HuH-7.5 (cell line): ENCODE measurements around the gene SKI.

Source experiments
- DNase-seq: peaks from one replicate; pipeline ENCODE4 v3.0.0; 2011; ENCODE audit warnings: low spot score

The SKI gene

DNA sequence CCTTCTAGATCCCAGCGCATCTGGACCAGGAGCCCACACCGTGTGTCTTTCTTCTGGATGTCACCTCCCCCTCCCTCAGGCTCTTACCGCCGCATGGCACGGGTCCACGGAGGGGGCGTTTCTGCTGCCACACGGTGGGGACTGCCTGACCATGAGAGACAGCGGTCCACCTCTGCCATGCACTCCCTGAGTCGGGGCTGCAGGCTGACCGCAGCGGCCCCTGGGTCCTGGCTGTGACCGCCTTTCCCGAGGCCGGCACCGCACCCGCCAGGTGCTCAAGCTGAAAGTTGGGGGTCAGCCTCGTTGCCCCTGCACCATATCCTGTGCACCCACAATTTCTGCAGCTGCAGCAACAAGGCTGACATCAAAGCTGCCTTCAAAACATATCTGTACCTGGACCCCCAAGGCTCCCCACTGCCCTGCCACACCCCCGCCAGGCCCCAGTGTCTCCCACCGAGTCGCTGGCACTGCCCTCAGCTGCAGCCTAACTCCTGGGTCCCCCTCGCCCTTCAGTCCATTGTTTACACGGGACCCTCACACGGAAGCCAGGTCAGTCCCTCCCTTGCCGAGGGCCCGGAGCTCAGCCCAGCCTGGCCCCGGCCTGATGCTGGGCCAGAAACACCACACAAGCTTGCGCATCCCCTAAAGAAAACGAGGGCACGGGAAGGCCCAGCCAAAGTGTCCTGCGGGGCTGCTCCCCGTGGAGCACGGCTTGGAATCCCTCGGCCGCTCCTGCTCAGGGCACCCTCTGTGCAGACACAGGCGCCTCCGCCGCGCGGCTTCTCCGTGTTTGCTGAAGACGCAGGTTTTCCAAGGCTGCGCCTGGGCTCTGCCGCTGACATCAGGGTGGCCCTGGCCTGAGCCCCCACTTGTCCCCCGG, 111.3 kb downstream of the SKI start:
- no peak for DNase-seq

DNA sequence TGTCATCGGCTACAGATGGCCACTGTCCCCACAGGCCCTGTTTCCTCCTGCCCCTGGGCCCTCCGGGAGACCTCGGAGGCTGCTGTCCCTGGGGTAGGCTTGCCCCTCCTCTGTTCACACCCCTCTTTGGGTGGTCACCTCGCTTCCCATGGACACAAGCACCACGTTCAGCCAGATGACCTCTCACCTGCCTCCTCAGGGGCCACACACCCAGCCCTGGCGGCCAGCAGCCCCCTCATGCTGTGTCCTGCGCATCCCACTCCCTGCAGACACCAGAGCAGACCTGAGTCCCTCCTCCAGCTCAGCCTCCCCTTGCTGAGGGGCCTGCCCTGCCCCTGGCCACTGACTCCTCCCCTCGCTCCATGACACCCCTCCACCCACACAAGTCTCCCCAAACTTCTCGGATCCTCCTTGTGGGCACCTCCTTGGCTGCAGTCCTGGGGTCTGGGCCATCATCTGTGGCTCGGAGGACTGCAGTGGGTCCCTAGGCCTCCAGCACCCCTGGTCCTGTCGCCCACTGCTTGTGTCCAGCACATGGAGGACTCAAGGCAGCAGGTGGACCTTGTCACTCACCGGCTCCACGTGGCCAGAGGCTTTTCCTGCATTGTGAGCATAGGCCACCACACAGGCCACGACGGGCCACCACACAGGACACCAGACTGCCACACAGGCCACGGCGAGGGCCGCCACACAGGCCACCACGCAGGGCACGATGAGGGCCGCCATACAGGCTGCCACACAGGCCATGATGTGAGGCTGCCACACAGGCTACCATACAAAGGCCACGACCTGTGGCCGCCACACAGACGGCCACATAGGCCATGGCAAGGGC, 112.2 kb downstream of the SKI start:
- DNase-seq = no peak

DNA sequence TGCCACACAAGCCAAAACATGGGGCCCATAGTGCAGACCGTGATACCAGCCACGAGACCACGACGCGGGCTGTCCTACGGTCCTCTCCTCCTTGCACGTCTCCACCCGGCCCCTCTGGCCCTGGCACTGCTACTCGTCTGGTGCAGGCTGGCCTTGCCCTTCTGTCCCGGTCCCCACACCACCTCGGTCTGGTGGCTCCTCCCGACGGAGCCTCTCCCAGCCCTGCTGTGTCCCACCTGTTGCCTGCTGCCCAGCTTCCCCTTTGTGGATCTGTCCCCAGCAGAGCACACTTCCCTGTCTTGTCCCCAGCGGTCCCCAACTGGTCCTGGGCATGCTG, 112.8 kb downstream of the SKI start:
- DNase-seq = no peak

DNA sequence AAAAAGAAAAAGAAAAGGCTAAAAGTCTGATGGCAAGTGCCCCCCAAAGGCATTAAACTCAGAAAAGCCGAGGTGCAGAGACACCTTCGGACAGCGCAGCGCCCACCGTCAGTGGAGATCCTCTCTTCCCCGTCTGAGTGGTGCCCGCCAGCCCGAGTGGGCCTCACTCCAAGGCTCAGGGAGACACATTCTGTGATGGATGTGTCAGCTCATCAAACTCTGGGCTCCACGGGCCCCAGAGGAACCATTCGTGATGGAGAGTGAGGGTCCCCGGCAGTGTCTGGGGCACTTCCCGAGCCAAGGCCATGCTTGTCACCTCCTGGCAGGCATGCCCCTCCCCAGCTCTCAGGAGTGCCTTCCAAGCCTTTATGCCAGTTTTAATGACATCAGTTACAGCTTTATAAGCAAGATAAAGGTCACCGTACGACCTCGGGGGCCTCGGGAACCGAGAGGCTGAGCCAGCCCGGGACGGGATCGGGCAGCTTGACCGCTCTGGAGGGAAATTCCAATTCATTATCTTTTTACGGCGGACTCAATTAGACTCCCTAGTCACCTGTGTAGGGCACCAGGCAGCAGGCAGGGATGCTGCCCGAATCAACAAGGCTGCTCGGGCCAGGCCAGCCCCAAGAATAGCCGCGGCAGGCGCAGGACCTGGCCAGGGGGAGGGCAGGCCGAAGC, 113.7 kb downstream of the SKI start:
- DNase-seq = no peak

DNA sequence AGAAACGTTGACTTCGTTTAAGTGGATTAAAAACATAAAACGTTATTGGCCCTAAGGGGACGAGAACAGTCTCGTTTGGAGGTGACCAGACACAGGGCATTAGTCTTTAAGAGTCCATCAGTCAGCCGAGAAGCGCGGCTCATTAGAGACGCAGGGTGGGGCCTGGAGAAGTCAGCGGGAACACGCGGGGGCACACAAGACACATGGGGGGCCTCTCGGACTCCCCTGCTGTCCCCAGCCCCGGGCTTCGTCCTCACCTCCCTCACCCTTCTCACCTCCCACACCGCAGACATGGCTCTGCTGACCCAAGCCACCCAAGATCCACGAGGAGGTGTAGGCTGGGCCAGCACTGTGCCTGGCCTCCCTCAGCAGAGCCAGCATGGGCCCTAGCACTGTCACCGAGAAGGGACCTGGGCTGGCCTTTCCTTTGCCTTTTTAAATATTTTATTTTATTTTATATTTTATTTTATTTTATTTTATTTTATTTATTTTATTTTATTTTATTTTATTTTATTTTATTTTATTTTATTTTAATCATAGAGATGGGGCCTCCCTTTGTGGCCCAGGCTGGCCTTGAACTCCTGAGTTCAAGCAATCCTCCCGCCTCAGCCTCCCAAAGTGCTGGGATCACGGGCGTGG, 114.4 kb downstream of the SKI start:
- no peak for DNase-seq

DNA sequence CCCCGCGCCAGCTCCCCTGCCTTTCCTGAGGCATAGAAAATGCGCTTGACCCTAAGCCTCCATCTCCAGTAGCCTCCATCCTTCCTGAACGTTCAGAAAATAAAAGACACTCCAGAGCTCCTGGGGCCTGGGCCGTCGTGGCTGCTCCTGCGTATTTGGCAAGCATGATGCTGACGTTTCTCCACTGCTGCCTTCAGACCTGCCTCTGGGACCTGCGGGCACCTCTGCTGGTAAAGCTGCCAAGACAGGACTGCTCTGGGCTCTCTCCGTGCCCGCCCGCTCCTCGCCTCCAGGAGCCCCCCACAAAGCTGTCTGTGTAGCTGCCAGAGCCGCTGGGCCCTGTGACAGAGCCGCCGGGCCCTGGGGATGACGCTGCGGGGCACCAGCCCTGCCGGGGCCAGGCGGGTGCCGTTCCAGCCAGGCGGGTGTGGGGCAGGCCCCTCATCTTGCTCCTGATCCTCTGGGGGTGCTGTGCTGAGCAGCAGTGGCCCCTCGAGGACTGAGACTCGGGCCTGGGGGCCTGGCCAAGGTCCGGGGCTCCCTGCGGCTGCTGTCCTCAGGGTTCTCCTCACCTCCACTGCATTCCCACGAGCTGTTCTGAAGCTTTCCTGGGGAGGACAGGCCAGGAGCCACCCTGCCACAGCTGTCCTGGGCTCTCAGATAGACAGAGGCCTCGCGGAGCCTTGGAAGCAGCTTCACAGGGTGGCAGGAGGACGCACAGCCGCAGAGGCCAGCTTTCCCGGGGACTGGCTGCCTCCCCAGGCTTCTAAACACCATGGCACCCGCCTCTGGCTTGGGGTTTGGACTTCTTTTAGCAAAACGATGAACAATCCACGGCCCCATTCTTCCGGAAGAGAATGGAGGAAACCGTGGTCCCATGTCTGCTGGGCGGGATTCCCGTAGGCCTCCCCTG, 115.2 kb downstream of the SKI start:
- DNase-seq = no peak

DNA sequence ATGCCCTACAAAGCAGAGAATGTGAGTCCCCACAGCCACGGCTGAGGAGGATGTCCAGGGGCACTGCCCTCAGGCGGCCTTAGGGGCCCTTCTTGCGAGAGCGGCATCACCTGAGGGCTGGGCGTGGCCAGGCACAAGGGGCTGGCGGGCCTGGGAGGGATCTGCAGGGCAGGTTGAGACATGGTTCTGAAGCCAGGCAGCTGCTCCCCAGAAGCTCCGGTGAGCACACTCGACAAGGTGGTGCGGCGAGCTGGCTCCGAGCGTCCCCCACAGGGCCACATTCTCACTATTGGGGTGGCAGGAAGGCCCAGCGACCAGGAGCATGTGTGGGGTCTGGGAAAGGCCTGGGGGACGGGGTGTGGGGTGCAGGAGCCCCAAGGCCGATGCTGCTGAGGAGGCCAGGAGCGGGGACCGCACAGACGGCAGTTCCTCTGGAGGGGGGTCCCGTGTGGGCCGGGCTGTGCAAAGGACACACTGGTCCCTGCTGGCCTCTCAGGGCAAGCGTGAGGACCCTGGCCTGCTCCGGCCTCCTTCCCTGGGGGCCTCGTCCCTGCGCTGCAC, 116.1 kb downstream of the SKI start:
- no peak for DNase-seq

DNA sequence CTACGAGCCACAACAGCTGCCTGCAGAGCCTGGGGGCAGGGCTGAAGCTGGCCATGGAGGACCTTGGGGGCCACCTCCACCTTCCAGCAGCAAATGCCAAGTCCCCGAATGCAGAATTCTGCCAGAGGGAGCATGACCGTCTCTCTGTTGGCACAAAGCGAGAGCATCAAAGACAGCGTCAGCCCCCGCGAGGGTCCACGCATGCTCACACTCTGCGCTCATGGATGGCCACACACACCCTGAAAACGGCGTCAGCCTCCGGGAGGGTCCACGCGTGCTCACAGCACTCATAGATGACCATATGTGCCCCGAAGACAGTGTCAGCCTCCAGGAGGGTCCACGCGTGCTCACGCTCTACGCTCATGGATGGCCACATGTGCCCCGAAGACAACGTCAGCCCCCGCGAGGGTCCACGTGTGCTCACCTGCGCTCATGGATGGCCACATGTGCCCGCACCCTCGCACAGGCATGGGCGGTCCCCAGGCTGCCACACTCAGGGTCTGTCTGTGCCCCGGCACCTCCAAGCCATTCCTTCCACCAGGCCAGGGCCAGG, 116.7 kb downstream of the SKI start:
- DNase-seq = no peak

DNA sequence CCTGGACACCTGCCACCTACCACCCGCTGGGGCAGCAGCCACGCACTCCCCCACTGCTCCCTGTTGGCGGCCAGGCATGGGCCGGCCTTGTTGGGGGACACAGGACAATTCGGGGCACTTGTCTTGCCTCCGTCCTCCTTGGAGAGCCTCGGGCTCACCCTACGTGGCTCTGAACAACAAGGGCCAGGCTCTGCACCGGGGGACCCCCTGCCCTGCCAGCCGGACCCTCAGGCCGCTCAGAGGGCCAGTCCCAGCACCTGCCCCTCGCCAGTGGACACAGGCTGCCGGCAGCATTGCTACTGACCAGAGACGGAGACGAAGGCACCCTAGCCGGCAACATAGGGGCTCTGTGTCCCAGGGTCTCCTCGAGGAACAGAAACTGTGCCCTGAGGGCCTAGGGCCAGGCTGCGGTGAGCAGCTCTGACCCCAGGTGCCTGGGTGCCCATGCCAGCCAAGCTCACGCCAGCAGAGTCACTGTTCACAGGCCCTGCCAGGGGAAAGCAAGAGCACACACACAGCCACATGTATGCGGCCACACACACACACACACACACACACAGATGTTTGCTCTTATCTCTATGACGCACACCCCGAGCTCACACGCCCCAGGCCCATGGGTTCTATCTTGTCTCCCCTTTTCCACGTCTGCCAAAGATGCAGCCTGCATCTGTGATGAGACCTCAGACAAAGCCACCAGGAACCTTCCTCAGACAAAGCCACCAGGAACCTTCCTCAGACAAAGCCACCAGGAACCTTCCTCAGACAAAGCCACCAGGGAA, 117.4 kb downstream of the SKI start:
- no peak for DNase-seq

DNA sequence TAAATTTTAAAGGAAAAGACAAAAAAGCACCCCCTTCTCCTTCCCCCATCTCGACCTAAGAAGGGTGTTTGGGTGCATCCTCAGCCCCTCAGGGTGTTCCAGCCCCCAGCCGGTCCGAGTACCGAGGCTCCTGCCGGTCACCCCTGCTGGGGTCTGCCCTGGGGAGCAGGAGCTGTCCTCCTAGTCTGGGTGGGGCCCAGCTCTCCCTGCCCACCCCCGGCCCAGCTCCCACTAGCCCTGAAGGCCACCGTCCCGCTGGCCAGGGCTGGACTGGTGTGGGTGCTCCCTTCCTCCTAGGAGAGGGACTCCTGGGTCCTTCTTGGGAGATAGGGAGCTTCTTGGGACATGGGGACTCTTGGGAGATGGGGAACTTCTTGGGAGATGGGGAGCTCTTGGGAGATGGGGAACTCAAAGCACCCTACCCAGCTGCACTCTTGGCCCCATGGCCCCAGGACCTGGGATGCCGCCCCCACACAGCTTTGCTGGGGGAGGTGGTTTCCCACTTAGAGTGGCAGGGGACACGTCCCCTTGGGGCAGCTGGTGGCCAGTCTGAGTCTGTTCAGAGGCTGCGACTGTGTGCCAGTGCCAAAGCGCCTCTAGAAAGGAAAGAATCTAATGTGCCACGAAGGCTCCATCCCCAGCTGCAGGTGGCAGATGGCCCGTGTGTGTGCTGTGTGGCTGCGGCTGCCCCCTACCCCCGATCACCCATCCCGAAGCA, 118.7 kb downstream of the SKI start:
- no peak for DNase-seq

DNA sequence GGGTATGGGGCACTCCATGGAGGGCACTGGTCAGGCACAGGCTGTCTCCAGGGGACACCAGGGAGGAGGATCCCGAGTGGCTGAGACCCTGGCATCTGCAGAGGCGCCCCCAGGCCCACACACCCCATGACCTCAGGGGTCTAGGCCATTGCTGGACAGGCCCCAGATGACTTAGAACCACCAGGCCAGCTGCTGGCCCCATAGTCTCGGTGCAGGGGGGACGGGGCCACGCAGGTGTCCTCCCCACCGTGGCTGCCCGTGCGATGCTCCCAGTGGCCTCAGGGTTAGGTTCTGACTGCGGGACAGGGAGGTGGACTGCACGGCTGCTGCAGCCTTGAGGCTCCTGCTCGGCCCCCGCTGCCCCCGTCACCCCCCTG, 119.3 kb downstream of the SKI start:
- DNase-seq = no peak

DNA sequence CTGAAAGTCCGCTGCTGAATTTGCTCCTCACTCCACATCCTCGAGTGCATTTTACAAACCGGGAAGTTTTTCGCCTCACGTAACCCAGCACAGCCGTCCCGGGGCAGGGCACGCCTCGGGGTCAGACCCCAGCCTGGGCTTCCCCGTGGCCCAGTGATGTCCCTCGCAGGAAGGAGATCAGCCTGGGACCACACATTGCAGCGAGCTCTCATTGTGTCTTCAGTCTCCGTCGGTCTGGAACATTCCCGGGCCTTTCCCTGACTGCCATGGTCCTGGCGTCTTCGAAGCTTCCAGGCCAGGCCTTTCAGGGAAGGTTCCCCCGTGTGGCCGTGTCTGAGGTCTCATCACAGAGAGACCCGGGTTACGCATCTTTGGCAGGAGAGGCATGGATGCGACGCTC, 119.8 kb downstream of the SKI start:
- no peak for DNase-seq

DNA sequence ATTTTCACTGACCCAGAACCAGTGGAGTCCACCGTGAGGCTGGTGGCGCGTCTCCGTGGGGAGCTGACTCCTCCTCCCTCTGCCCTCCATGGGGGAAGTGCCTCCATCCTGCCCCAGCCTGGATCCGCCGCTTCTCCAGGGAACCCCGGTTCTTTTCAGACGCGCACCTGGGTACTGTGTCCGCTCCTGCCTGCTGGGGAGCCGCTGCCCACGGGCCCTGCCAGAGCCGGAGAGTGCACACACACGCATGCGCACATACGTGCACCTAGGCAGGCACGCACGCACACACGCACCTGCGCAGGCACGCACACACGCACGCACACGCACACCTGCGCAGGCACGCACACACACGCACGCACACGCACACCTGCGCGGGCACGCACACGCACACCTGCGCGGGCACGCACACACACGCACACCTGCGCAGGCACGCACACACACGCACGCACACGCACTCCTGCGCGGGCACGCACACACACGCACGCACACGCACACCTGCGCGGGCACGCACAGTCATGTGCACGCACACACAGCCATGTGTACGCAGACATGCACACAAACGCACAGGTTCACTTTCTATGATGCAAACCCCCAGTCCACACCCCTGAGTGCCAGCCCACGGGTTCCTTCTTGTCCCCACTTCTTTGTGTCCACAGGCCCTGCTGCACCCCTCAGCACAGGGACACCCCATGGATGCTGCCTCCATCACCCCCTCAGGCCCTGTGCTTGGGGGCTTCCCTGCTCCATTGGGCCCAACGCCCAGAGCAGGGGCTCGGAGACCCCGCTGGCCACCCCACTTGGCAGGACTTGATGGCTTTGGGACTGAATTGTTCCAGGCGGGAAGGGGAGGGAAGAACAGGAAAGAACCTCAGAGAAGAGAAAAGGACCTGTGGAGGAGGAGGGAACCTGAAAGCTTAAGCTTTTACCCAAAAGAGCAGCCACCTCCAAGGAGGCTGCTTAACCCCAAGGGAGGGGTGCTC, 120.5 kb downstream of the SKI start:
- no peak for DNase-seq

DNA sequence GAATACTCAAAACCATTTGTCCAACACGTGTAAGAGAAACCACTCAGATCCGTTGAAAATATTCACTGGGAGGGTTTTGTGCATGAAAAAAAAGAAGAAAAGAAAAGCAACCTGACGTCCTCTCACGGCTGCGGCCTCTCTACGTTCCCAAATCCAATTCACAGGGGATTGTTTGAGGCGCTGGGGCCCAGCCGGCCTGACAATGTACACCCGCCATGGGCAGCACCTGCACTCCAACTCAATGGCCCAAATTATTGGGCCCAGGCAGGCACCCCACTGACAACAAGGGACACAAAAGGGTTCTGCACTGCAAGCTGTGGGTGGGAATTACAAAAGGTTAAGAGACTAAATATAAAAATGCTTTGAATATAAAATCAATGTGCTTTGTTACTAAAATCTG, 121.7 kb downstream of the SKI start:
- no peak for DNase-seq

DNA sequence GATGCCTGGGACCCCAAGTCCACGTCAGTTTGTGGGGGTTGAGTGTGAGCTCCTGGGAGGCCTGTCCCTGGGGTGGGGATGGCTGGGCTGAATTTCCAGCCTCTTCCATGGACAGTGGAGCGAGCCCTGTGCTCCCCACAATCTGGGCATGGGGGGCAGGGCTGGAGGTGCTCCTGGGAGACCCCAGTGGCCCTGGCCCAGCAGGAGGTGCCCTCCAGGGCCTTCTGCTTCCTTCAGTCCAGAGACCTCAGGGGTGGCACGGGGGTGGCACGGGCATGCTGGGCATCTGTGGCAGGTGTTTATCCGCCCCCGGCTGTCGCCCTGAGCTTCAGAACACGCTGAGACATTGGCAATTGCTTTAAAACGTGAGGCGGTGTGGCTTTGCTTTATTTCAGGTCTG, 122.4 kb downstream of the SKI start:
- DNase-seq = no peak

DNA sequence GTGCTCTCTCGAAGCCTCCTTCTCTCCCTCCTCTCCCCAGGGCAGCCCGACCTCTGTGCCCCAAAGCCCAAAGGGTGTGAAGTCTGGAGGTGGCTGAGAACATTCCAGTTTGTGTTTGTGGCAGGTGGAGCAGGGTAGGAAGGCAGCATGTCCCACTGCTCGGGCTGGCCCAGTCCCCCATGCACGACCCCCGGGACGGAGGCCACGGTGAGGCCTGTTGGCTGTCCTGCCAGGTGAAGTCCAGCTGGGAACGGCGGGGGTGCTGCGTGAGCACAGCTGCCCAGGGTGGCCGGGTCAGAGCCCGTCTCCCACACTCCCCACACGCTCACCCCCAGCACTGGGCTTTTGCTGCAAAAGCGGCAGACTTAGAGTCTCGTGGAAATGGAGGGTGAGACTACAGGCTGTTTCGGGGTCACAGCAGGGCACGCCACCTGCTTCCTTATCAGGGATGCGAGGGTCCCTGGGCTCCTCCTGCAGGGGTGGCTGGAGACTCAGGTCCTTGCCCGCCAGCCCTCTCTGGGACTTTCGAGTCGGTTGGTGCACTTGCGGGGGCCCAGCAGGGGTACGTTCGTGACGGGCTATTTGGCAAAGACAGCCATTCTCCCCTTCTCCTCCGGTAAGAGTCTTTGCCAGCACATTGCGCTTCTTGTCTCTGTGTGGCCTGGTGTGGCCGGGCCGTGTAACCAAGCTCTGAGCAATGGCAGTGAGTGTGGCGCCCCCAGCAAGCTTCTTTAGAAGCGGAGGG, 123.0 kb downstream of the SKI start:
- DNase-seq = no peak

DNA sequence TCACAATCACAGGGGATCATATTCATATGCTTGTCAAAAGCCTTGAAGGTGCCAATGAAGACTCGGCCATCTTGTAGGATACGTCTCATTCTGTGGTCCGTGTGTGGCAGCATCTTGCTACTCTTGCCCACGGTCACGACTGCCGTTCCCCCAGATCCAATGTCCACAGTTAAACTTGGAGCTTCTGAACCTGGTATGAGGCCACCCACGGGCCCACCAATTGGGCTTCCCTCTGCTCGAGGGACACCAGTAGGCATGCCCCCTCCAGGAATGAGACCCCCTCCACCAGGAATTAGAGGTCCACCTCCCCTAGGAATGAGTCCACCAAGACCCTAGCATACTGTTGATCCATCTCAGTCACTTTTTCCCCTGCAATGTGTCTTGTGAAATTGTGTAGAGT, 123.6 kb downstream of the SKI start:
- DNase-seq = no peak
